AG09309 (cell line): ENCODE measurements around the gene MISP.

Experiments
- DNase-seq: peaks from one replicate; pipeline ENCODE4 v3.0.0-alpha.2; 2010; ENCODE audit warnings: low read depth
- H3K4me3 ChIP-seq: 2 replicates; pipeline ENCODE4 v1.5.1; 2011; ENCODE audit warnings: mild to moderate bottlenecking, low read depth, low read length, moderate library complexity; ENCODE audit not compliant: control insufficient read depth
- CTCF ChIP-seq: IDR thresholded peaks from 2 replicates; pipeline ENCODE4 v1.5.1; 2011; ENCODE audit warnings: mild to moderate bottlenecking, low read depth, low read length, inconsistent platforms; ENCODE audit not compliant: insufficient read depth, control insufficient read depth; ENCODE audit errors: missing control alignments

The MISP gene

GRCh38 chr19:718991-719512, 31.9 kb upstream of the MISP start:
- DNase-seq: no peak
- TF ChIP-seq CTCF: no peak
- H3K4me3 ChIP-seq: no peak overlapping the region

DNA sequence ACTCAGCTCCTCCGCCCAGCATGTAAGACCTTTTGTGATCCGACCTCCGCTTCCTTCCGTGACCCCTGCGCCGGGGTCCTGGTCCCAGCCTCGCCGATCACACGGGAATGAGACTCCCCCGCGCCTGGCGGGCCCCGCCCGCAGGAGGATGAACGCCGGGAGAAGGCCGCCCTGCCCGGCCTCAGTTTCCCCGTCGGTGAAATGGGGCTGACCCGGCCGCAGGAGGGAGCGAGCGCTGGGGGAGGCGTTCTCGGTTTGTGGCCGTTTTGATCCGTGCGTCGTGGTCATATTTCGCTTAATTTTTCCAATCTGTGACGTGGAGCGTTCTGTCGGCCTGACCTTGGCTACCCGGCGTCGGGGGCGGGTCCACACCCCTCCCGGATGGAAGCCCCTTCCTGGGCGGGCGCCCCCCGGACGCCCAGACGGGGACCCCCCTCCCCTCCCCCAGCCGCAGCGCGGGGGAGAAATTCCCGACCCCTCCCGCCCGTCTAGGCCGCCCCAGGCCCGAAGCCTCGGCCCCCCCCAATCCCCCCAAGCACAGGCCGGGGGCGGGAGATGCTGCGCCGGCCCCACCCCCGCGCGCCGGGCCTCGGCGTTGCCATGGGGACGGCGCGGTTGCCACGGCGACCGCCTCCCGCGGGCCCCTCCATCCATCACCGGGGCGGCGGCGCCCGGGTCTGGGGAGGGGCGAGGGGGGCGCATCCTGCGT, 31.1 kb upstream of the MISP start:
- no peak for DNase-seq
- H3K4me3 ChIP-seq: no peak overlapping the region
- no peak for TF ChIP-seq CTCF

- no peak for DNase-seq
- TF ChIP-seq CTCF: no peak
- no peak overlapping the region for H3K4me3 ChIP-seq
Observed at GRCh38 chr19:720345-721160, 30.4 kb upstream of the MISP start.

DNA sequence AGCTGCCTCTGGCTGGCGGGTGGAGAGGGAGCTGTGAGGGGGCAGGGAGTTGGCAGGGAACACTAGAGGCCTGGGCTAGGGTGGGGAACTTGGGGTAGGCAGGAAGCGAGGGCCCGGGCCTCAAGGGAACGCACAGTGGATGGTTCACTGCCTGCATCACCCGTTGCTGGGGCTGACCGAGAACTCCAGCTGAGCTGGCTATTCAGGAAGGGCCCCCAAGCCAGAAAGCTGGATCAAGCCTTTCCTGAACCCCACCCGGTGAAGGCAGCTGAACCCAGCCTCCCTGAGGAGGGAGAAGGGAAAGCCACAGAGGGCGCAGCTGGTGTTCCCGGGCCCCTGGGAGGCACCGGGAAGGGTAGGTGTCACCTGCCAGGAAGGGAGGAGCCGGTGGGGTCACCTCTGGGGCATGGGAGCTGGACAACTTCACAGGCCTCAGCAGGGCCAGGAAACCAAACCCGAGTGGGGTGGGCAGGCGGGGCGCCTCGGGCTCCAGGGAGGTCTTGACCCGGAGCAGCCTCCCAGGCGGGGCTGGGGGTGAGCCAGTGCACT, 28.3 kb upstream of the MISP start:
- no peak for DNase-seq
- no peak overlapping the region for H3K4me3 ChIP-seq
- TF ChIP-seq CTCF: no peak

DNA sequence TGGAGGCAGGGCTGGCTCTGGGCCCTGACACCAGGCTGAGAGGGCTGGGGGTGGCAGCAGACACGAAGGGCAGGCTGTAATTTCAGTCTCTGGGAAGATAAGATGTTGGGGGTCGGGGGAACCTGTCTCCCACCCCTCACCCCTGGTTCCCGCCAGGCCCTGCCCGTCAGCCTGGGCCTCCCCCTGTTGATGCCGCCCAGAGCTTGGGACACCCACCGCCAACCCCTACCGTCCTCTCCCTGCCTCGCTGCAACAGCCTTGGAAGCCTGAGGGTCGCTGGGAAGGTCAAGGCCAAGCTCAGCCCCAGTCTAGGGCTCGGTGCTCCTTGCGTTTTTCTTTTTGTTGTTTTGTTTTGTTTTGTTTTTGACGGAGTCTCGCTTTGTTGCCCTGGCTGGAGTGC, 27.7 kb upstream of the MISP start:
- no peak for DNase-seq
- TF ChIP-seq CTCF: no peak
- H3K4me3 ChIP-seq: no peak overlapping the region

DNA sequence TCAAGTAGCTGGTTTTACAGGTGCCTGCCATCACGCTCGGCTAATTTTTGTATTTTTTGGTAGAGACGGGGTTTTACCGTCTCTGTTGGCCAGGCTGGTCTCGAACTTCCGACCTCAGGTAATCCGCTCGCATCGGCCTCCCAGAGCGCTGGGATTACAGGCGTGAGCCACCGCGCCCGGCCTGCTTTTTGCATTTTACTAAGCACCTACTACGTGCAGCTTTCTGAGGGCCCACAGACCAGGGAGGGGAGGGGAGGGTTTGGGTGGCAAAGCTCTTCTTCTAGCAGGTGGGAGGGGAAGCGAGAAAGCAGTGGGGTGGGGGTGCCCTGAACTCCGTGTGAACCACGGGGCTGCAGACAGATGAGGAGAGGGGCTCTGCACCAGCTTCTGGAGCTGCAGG, 27.2 kb upstream of the MISP start:
- no peak for DNase-seq
- no peak overlapping the region for H3K4me3 ChIP-seq
- no peak for TF ChIP-seq CTCF
